GM23338 (cell line): Measurements from ENCODE around the gene VSIG10L2. TPM values are rescaled to one million over a fixed set of nuclear protein-coding genes. Genes with fewer than 3 reads are reported as not detected.

Experiments
- ATAC-seq: fragments of 200-7000 bp; cut with Tn5 transposase; 3 replicates; pipeline ENCODE4 v1.9.1; 2020
- DNase-seq: peaks from one replicate; pipeline ENCODE4 v3.0.0-alpha.2; 2015; ENCODE audit warnings: low spot score
- H2AFZ ChIP-seq: fragments of 200-600 bp; sonication (generic); 2 replicates; pipeline ENCODE4 v1.8.0; 2016; ENCODE audit warnings: antibody characterized with exemption, mild to moderate bottlenecking, moderate library complexity
- H3F3A ChIP-seq: fragments of 200-600 bp; sonication (generic); replicated peaks from 2 replicates; pipeline ENCODE4 v1.8.0; 2017; ENCODE audit warnings: antibody characterized with exemption, mixed run types, low read depth
- H3K27ac ChIP-seq: fragments of 200-600 bp; sonication (generic); 2 replicates; pipeline ENCODE4 v1.6.1; 2016; ENCODE audit warnings: low read depth
- H3K27me3 ChIP-seq: fragments of 200-600 bp; sonication (generic); 2 replicates; pipeline ENCODE4 v1.8.0; 2016; ENCODE audit warnings: mild to moderate bottlenecking, mixed run types, moderate library complexity; ENCODE audit not compliant: insufficient read depth
- H3K36me3 ChIP-seq: fragments of 200-600 bp; sonication (generic); 2 replicates; pipeline ENCODE4 v1.8.0; 2016; ENCODE audit warnings: mild to moderate bottlenecking; ENCODE audit not compliant: insufficient read depth
- H3K4me1 ChIP-seq: fragments of 200-600 bp; sonication (generic); 2 replicates; pipeline ENCODE4 v1.8.0; 2016; ENCODE audit warnings: mild to moderate bottlenecking, moderate library complexity; ENCODE audit not compliant: insufficient read depth
- H3K4me2 ChIP-seq: fragments of 200-600 bp; sonication (generic); 2 replicates; pipeline ENCODE4 v1.7.1; 2017; ENCODE audit warnings: mixed run types
- H3K4me3 ChIP-seq: fragments of 200-600 bp; sonication (generic); 2 replicates; pipeline ENCODE4 v1.6.1; 2016; ENCODE audit warnings: mixed run types
- H3K79me2 ChIP-seq: fragments of 200-600 bp; sonication (generic); replicated peaks from 2 replicates; pipeline ENCODE4 v1.8.0; 2017; ENCODE audit warnings: mild to moderate bottlenecking; ENCODE audit not compliant: insufficient read depth
- H3K9me2 ChIP-seq: fragments of 200-600 bp; sonication (generic); 2 replicates; pipeline ENCODE4 v1.8.0; 2017; ENCODE audit not compliant: insufficient read depth
- H4K20me1 ChIP-seq: fragments of 200-600 bp; sonication (generic); replicated peaks from 2 replicates; pipeline ENCODE4 v1.8.0; 2017; ENCODE audit warnings: mild to moderate bottlenecking; ENCODE audit not compliant: insufficient read depth
- H3K27ac Mint-ChIP-seq: 2 replicates; pipeline ENCODE4 v1.8.0; 2020; ENCODE audit warnings: inconsistent platforms, mild to moderate bottlenecking, moderate library complexity, mixed read lengths
- H3K27me3 Mint-ChIP-seq: 3 replicates; pipeline ENCODE4 v1.8.0; 2022; ENCODE audit warnings: low read depth, mild to moderate bottlenecking, moderate library complexity, mixed read lengths, inconsistent platforms; ENCODE audit not compliant: insufficient read depth, poor library complexity
- H3K36me3 Mint-ChIP-seq: 3 replicates; pipeline ENCODE4 v1.8.0; 2021; ENCODE audit warnings: low read depth, mild to moderate bottlenecking, inconsistent platforms, moderate library complexity, mixed read lengths
- H3K4me1 Mint-ChIP-seq: 3 replicates; pipeline ENCODE4 v1.8.0; 2020; ENCODE audit warnings: mild to moderate bottlenecking, inconsistent platforms, mixed read lengths
- H3K4me3 Mint-ChIP-seq: 3 replicates; pipeline ENCODE4 v1.8.0; 2021; ENCODE audit warnings: moderate library complexity, mild to moderate bottlenecking, inconsistent platforms, mixed read lengths
- H3K9me3 Mint-ChIP-seq: 3 replicates; pipeline ENCODE4 v1.8.0; 2020; ENCODE audit warnings: moderate library complexity, mild to moderate bottlenecking, inconsistent platforms, mixed read lengths
- EZH2 ChIP-seq: fragments of 200-600 bp; sonication (generic); IDR thresholded peaks from one replicate; pipeline ENCODE4 v1.8.0; 2017; ENCODE audit warnings: antibody characterized with exemption, mild to moderate bottlenecking, low read depth; ENCODE audit not compliant: unreplicated experiment
- EZH2phosphoT487 ChIP-seq: fragments of 200-600 bp; sonication (generic); IDR thresholded peaks from one replicate; pipeline ENCODE4 v1.8.1; 2018; ENCODE audit warnings: antibody characterized with exemption; ENCODE audit not compliant: unreplicated experiment
- POLR2AphosphoS5 ChIP-seq: IDR thresholded peaks from 2 replicates; pipeline ENCODE4 v1.6.1; 2016; ENCODE audit warnings: antibody characterized with exemption, low read depth
- ZNF114 ChIP-seq: fragments of 250-450 bp; sonication (Bioruptor Pico); IDR thresholded peaks from 2 replicates; pipeline ENCODE4 v1.5.0; 2020; ENCODE audit warnings: mild to moderate bottlenecking, moderate library complexity
- polyA plus RNA-seq: library from polyadenylated mRNA; unstranded; fragments of >200 nt; fragmentation: Nextera tagmentation; extraction: Ambion mirVana; gene quantifications from 2 replicates; pipeline ENCODE4 v1.2.1, GENCODE V29; 2016
- total RNA-seq: library from RNA; depleted of rRNA; stranded (reverse); fragments of >200 nt; shearing (Covaris generic); gene quantifications from 2 replicates; pipeline ENCODE4 v1.2.3, GENCODE V29; 2014
- TF ChIP-seq, protein P1 (sequence below): IDR thresholded peaks from one replicate; pipeline ENCODE4 v1.6.1; 2018; ENCODE audit warnings: antibody characterized with exemption; ENCODE audit not compliant: unreplicated experiment
- TF ChIP-seq, protein P2 (sequence below): fragments of 250-450 bp; sonication (Bioruptor Pico); IDR thresholded peaks from 2 replicates; pipeline ENCODE4 v1.5.0; 2020; ENCODE audit warnings: mild to moderate bottlenecking, moderate library complexity
- TF ChIP-seq, protein P3 (sequence below): IDR thresholded peaks from 2 replicates; pipeline ENCODE4 v1.6.1; 2016; ENCODE audit warnings: antibody characterized with exemption

VSIG10L2 gene
- total and polyA plus RNA-seq, 2 experiments from 2014 or later: 0.63 TPM; not detected in 1

DNA sequence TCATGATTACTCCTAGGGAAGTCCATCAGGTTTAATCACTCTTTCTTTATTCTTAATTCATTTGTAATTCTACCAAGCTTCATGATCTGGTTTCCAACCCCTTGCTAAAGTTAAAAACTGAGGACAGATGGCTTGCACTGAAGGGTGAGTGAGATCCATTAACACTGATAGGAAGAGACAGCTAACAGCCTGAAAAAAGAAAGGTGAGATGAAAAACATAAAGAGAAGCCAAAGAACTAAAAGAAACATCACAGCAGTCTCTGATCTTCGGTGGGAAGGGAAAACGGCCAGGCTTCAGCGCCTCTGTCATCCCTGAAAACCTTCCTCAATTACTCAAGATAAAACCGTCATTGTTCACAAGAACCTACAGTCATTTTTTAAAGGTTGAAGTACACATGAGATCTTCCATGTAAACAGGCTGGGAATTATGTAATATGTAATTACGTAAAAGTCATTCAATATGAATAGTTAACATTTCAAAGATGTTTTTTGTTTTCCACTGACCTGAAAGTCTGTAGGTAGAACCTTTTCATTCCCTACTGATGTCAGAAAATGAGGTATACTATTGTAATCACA, 41.3 kb downstream of the VSIG10L2 start:
- Mint-ChIP-seq H3K4me1 (no peaks in the 10 kb centered on the region), H3K27ac (no peak overlapping the region)

More for the DNA sequence above, 41.3 kb downstream of the VSIG10L2 start:
- no peak overlapping the region for H3K27ac ChIP-seq
- ATAC-seq (no peak), DNase-seq (no peak)
- no peaks in the 10 kb centered on the region for H3K9me2 ChIP-seq
- H3K36me3 ChIP-seq: peaks cover 6% of the 10 kb centered on the region; the same call in 1 of the 2 replicates
- no peaks in the 10 kb centered on the region for H3K27me3 ChIP-seq
- Mint-ChIP-seq H3K4me3 (no peak overlapping the region), H3K36me3 (peaks cover 23% of the 10 kb centered on the region; the same call in 2 of the 3 replicates), H3K9me3 (no peaks in the 10 kb centered on the region), H3K27me3 (no peaks in the 10 kb centered on the region)
- no peak overlapping the region for H3K4me2 ChIP-seq
- H4K20me1 ChIP-seq: peaks cover 2% of the 10 kb centered on the region; the same call in 1 of the 2 replicates
- TF ChIP-seq EZH2phosphoT487: no peak
- TF ChIP-seq, protein P1, sequence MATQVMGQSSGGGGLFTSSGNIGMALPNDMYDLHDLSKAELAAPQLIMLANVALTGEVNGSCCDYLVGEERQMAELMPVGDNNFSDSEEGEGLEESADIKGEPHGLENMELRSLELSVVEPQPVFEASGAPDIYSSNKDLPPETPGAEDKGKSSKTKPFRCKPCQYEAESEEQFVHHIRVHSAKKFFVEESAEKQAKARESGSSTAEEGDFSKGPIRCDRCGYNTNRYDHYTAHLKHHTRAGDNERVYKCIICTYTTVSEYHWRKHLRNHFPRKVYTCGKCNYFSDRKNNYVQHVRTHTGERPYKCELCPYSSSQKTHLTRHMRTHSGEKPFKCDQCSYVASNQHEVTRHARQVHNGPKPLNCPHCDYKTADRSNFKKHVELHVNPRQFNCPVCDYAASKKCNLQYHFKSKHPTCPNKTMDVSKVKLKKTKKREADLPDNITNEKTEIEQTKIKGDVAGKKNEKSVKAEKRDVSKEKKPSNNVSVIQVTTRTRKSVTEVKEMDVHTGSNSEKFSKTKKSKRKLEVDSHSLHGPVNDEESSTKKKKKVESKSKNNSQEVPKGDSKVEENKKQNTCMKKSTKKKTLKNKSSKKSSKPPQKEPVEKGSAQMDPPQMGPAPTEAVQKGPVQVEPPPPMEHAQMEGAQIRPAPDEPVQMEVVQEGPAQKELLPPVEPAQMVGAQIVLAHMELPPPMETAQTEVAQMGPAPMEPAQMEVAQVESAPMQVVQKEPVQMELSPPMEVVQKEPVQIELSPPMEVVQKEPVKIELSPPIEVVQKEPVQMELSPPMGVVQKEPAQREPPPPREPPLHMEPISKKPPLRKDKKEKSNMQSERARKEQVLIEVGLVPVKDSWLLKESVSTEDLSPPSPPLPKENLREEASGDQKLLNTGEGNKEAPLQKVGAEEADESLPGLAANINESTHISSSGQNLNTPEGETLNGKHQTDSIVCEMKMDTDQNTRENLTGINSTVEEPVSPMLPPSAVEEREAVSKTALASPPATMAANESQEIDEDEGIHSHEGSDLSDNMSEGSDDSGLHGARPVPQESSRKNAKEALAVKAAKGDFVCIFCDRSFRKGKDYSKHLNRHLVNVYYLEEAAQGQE: no peak
- no peak for TF ChIP-seq EZH2
- no peak for TF ChIP-seq POLR2AphosphoS5
- no peak for TF ChIP-seq ZNF114
- TF ChIP-seq, protein P2, sequence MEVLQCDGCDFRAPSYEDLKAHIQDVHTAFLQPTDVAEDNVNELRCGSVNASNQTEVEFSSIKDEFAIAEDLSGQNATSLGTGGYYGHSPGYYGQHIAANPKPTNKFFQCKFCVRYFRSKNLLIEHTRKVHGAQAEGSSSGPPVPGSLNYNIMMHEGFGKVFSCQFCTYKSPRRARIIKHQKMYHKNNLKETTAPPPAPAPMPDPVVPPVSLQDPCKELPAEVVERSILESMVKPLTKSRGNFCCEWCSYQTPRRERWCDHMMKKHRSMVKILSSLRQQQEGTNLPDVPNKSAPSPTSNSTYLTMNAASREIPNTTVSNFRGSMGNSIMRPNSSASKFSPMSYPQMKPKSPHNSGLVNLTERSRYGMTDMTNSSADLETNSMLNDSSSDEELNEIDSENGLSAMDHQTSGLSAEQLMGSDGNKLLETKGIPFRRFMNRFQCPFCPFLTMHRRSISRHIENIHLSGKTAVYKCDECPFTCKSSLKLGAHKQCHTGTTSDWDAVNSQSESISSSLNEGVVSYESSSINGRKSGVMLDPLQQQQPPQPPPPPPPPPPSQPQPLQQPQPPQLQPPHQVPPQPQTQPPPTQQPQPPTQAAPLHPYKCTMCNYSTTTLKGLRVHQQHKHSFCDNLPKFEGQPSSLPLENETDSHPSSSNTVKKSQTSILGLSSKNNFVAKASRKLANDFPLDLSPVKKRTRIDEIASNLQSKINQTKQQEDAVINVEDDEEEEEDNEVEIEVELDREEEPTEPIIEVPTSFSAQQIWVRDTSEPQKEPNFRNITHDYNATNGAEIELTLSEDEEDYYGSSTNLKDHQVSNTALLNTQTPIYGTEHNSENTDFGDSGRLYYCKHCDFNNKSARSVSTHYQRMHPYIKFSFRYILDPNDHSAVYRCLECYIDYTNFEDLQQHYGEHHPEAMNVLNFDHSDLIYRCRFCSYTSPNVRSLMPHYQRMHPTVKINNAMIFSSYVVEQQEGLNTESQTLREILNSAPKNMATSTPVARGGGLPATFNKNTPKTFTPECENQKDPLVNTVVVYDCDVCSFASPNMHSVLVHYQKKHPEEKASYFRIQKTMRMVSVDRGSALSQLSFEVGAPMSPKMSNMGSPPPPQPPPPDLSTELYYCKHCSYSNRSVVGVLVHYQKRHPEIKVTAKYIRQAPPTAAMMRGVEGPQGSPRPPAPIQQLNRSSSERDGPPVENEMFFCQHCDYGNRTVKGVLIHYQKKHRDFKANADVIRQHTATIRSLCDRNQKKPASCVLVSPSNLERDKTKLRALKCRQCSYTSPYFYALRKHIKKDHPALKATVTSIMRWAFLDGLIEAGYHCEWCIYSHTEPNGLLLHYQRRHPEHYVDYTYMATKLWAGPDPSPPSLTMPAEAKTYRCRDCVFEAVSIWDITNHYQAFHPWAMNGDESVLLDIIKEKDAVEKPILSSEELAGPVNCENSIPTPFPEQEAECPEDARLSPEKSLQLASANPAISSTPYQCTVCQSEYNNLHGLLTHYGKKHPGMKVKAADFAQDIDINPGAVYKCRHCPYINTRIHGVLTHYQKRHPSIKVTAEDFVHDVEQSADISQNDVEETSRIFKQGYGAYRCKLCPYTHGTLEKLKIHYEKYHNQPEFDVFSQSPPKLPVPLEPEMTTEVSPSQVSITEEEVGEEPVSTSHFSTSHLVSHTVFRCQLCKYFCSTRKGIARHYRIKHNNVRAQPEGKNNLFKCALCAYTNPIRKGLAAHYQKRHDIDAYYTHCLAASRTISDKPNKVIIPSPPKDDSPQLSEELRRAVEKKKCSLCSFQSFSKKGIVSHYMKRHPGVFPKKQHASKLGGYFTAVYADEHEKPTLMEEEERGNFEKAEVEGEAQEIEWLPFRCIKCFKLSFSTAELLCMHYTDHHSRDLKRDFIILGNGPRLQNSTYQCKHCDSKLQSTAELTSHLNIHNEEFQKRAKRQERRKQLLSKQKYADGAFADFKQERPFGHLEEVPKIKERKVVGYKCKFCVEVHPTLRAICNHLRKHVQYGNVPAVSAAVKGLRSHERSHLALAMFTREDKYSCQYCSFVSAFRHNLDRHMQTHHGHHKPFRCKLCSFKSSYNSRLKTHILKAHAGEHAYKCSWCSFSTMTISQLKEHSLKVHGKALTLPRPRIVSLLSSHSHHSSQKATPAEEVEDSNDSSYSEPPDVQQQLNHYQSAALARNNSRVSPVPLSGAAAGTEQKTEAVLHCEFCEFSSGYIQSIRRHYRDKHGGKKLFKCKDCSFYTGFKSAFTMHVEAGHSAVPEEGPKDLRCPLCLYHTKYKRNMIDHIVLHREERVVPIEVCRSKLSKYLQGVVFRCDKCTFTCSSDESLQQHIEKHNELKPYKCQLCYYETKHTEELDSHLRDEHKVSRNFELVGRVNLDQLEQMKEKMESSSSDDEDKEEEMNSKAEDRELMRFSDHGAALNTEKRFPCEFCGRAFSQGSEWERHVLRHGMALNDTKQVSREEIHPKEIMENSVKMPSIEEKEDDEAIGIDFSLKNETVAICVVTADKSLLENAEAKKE (CRISPR knock-in tag): no peak
- TF ChIP-seq, protein P3, sequence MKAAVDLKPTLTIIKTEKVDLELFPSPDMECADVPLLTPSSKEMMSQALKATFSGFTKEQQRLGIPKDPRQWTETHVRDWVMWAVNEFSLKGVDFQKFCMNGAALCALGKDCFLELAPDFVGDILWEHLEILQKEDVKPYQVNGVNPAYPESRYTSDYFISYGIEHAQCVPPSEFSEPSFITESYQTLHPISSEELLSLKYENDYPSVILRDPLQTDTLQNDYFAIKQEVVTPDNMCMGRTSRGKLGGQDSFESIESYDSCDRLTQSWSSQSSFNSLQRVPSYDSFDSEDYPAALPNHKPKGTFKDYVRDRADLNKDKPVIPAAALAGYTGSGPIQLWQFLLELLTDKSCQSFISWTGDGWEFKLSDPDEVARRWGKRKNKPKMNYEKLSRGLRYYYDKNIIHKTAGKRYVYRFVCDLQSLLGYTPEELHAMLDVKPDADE: no peak
- H3K79me2 ChIP-seq: no peaks in the 10 kb centered on the region
- H2AFZ ChIP-seq: no peak overlapping the region
- H3F3A ChIP-seq: no peaks in the 10 kb centered on the region
- no peaks in the 10 kb centered on the region for H3K4me1 ChIP-seq
- H3K4me3 ChIP-seq: no peak overlapping the region
